GM23248 (cell line): ENCODE measurements around the gene VAMP5. TPM values are rescaled to one million over a fixed set of nuclear protein-coding genes. Genes with fewer than 3 reads are reported as not detected.

ENCODE experiments used
- DNase-seq: peaks from one replicate; pipeline ENCODE4 v3.0.0-alpha.2; 2015
- H2AFZ ChIP-seq: fragments of 200-600 bp; sonication (generic); 2 replicates; pipeline ENCODE4 v1.6.1; 2016; ENCODE audit warnings: antibody characterized with exemption
- H3F3A ChIP-seq: fragments of 200-600 bp; sonication (generic); 2 replicates; pipeline ENCODE4 v1.6.1; 2016; ENCODE audit warnings: mild to moderate bottlenecking, antibody characterized with exemption, mixed run types; ENCODE audit not compliant: insufficient read depth
- H3K27ac ChIP-seq: fragments of 200-600 bp; sonication (generic); 2 replicates; pipeline ENCODE4 v1.5.1; 2016; ENCODE audit warnings: mild to moderate bottlenecking
- H3K27me3 ChIP-seq: fragments of 200-600 bp; sonication (generic); replicated peaks from 2 replicates; pipeline ENCODE4 v1.6.1; 2016; ENCODE audit warnings: mild to moderate bottlenecking; ENCODE audit not compliant: insufficient read depth
- H3K36me3 ChIP-seq: fragments of 200-600 bp; sonication (generic); 2 replicates; pipeline ENCODE4 v1.6.1; 2016; ENCODE audit warnings: low read depth, mild to moderate bottlenecking
- H3K4me1 ChIP-seq: fragments of 200-600 bp; sonication (generic); 2 replicates; pipeline ENCODE4 v1.6.1; 2016; ENCODE audit warnings: mild to moderate bottlenecking; ENCODE audit not compliant: insufficient read depth
- H3K4me2 ChIP-seq: fragments of 200-600 bp; sonication (generic); one replicate; pipeline ENCODE4 v1.6.1; 2016; ENCODE audit warnings: mild to moderate bottlenecking; ENCODE audit not compliant: unreplicated experiment
- H3K4me3 ChIP-seq: fragments of 200-600 bp; sonication (generic); 2 replicates; pipeline ENCODE4 v1.5.1; 2016; ENCODE audit warnings: mild to moderate bottlenecking
- H3K79me2 ChIP-seq: fragments of 200-600 bp; sonication (generic); 2 replicates; pipeline ENCODE4 v1.6.1; 2016; ENCODE audit warnings: mild to moderate bottlenecking; ENCODE audit not compliant: insufficient read depth
- H3K9ac ChIP-seq: fragments of 200-600 bp; sonication (generic); 2 replicates; pipeline ENCODE4 v1.6.1; 2016; ENCODE audit warnings: mild to moderate bottlenecking
- H3K9me2 ChIP-seq: fragments of 200-600 bp; sonication (generic); 2 replicates; pipeline ENCODE4 v1.6.1; 2016; ENCODE audit warnings: mixed run types, mild to moderate bottlenecking, moderate library complexity; ENCODE audit not compliant: insufficient read depth
- H3K9me3 ChIP-seq: fragments of 200-600 bp; sonication (generic); one replicate; pipeline ENCODE4 v1.6.1; 2017; ENCODE audit warnings: low read depth
- H4K20me1 ChIP-seq: fragments of 200-600 bp; sonication (generic); 2 replicates; pipeline ENCODE4 v1.6.0; 2016; ENCODE audit not compliant: insufficient read depth
- EZH2 ChIP-seq: fragments of 200-600 bp; sonication (generic); IDR thresholded peaks from 2 replicates; pipeline ENCODE4 v1.6.1; 2018; ENCODE audit warnings: antibody characterized with exemption, mild to moderate bottlenecking; ENCODE audit not compliant: insufficient read depth, poor library complexity, severe bottlenecking
- EZH2phosphoT487 ChIP-seq: fragments of 200-600 bp; sonication (generic); IDR thresholded peaks from 2 replicates; pipeline ENCODE4 v1.6.1; 2018; ENCODE audit warnings: antibody characterized with exemption, moderate library complexity, mild to moderate bottlenecking, low read depth; ENCODE audit not compliant: insufficient read depth
- WGBS, 2 experiments: methylation state at CpG; one replicate each; pipeline ENCODE4 v1.1.6; 2015 to 2017; ENCODE audit warnings: low lambda C conversion rate in 2 of 2, low coverage in 1 of 2; ENCODE audit errors: missing lambda C conversion rate in 2 of 2; 5-methylcytosine and 5-hydroxymethylcytosine counted together
- in situ Hi-C: fragments of 300-500 bp; cut with MboI; formaldehyde crosslinking; loops from 2 replicates; pipeline ENCODE4 v1.15.0; 2020
- polyA plus RNA-seq: library from polyadenylated mRNA; unstranded; fragments of >200 nt; fragmentation: Nextera tagmentation; extraction: Ambion mirVana; gene quantifications from 2 replicates; pipeline ENCODE4 v1.2.1, GENCODE V29; 2016
- total RNA-seq: library from RNA; depleted of rRNA; stranded (reverse); fragments of >200 nt; shearing (Covaris generic); gene quantifications from 2 replicates; pipeline ENCODE4 v1.2.3, GENCODE V29; 2014; rRNA removed

The VAMP5 gene, protein sequence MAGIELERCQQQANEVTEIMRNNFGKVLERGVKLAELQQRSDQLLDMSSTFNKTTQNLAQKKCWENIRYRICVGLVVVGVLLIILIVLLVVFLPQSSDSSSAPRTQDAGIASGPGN
- total RNA-seq (50.3 and 59.0 TPM in 2 replicates), polyA plus RNA-seq (287 and 289 TPM in 2 replicates)

GRCh38 chr2:85584354-85584856, at the start of gene VAMP5:
Gene VAMP5, plus strand, starts transcription at chr2:85584431. Its CDS starts 60 bp downstream, at chr2:85584491.
- 0 to 3% methylated on average over 27 to 28 of the region's 52 CpGs for whole genome bisulfite sequencing, 2 experiments
- no peak for TF ChIP-seq EZH2
- TF ChIP-seq EZH2phosphoT487 = no peak
- Histone ChIP-seq H3K36me3 (no peaks in the 10 kb centered on the region), H3K4me1 (peaks cover 22% of the 10 kb centered on the region), H3K4me2 (peak within 1 kb of the TSS; percentile 91), H2AFZ (peak within 1 kb of the TSS; percentile 83), H3K4me3 (peak within 1 kb of the TSS; percentile 78), H3K27me3 (no peaks in the 10 kb centered on the region), H3K9ac (peak within 1 kb of the TSS; percentile 82), H3K79me2 (peaks cover 34% of the 10 kb centered on the region), H3K27ac (peak within 1 kb of the TSS; percentile 80), H3K9me2 (no peaks in the 10 kb centered on the region), H3F3A (peaks cover 20% of the 10 kb centered on the region), H4K20me1 (no peaks in the 10 kb centered on the region), H3K9me3 (no peaks in the 10 kb centered on the region)
- in situ Hi-C loops = no loop called here
- peak; percentile 68 for DNase-seq

- H4K20me1 ChIP-seq = peaks cover under 1% of the 10 kb centered on the region
- in situ Hi-C loops = no loop called here
- 83 to 86% methylated on average over 3 of the region's 3 CpGs for WGBS, 2 experiments
- no peak overlapping the region for H3K9ac ChIP-seq
- TF ChIP-seq EZH2 = no peak
- TF ChIP-seq EZH2phosphoT487 = no peak
- H3K36me3 ChIP-seq = no peaks in the 10 kb centered on the region
- no peak overlapping the region for H3K4me3 ChIP-seq
- no peak overlapping the region for H3K27ac ChIP-seq
- H3F3A ChIP-seq = peaks cover 18% of the 10 kb centered on the region
- no peaks in the 10 kb centered on the region for H3K9me2 ChIP-seq
- H3K27me3 ChIP-seq = no peaks in the 10 kb centered on the region
- no peak overlapping the region for H2AFZ ChIP-seq
- no peak for DNase-seq
- H3K9me3 ChIP-seq = no peaks in the 10 kb centered on the region
- peaks cover 16% of the 10 kb centered on the region for H3K4me1 ChIP-seq
- peaks cover 26% of the 10 kb centered on the region for H3K79me2 ChIP-seq
- no peak overlapping the region for H3K4me2 ChIP-seq
Observed at GRCh38 chr2:85534881-85535280, 49.4 kb upstream of the VAMP5 start.

GRCh38 chr2:85536479-85536878, 47.8 kb upstream of the VAMP5 start:
- peak; percentile 93 for DNase-seq
- peak overlapping the region; percentile 66 for H2AFZ ChIP-seq
- peaks cover 17% of the 10 kb centered on the region for H4K20me1 ChIP-seq
- in situ Hi-C loops = no loop called here
- no peaks in the 10 kb centered on the region for H3K9me2 ChIP-seq
- peak overlapping the region; percentile 98; the same call in 1 of the 2 replicates for H3K9ac ChIP-seq
- H3K36me3 ChIP-seq = peaks cover 11% of the 10 kb centered on the region
- H3K27ac ChIP-seq = peak overlapping the region; percentile 95
- peaks cover 16% of the 10 kb centered on the region for H3K4me1 ChIP-seq
- no peaks in the 10 kb centered on the region for H3K9me3 ChIP-seq
- H3K4me3 ChIP-seq = peak overlapping the region; percentile 92
- TF ChIP-seq EZH2phosphoT487 (no peak), EZH2 (no peak)
- H3K79me2 ChIP-seq = peaks cover 42% of the 10 kb centered on the region
- H3F3A ChIP-seq = peaks cover 34% of the 10 kb centered on the region
- peak overlapping the region; percentile 100 for H3K4me2 ChIP-seq
- 23 to 29% methylated on average over 3 of the region's 3 CpGs for WGBS, 2 experiments
- H3K27me3 ChIP-seq = no peaks in the 10 kb centered on the region

GRCh38 chr2:85537600-85538506, 46.4 kb upstream of the VAMP5 start:
- Histone ChIP-seq H4K20me1 (peaks cover 26% of the 10 kb centered on the region), H3K9ac (peak overlapping the region; percentile 98), H3K4me2 (peak overlapping the region; percentile 100), H3K9me3 (no peaks in the 10 kb centered on the region), H2AFZ (peak overlapping the region; percentile 66), H3K79me2 (peaks cover 56% of the 10 kb centered on the region), H3K4me3 (peak overlapping the region; percentile 92), H3K27ac (peak overlapping the region; percentile 95), H3K4me1 (peaks cover 30% of the 10 kb centered on the region), H3F3A (peaks cover 47% of the 10 kb centered on the region), H3K36me3 (peaks cover 25% of the 10 kb centered on the region), H3K27me3 (no peaks in the 10 kb centered on the region), H3K9me2 (no peaks in the 10 kb centered on the region)
- in situ Hi-C loops = no loop called here
- TF ChIP-seq EZH2 (no peak), EZH2phosphoT487 (no peak)
- 2 to 3% methylated on average over 35 of the region's 35 CpGs for WGBS, 2 experiments
- peak; percentile 62 for DNase-seq
